Erythroblast (primary cell): ENCODE measurements around the gene PVR.
"Not testable (repeated sequence)": the region's sequence is repeated elsewhere in the genome, so short reads cannot be mapped to it uniquely, and the experiment has no call there.

Experiments used
- DNase-seq, 2 experiments: peaks; one replicate each; lab custom pipeline; 2025; lab: John Stamatoyannopoulos, UW
- GATA1 ChIP-seq: IDR thresholded peaks from 2 replicates; pipeline ENCODE4 v1.6.1; 2011; ENCODE audit warnings: low read depth, mild to moderate bottlenecking, control low read depth, low read length, moderate library complexity
- POLR2A ChIP-seq: IDR thresholded peaks from 2 replicates; pipeline ENCODE4 v1.6.1; 2011; ENCODE audit warnings: mild to moderate bottlenecking, low read length

Gene PVR

DNA sequence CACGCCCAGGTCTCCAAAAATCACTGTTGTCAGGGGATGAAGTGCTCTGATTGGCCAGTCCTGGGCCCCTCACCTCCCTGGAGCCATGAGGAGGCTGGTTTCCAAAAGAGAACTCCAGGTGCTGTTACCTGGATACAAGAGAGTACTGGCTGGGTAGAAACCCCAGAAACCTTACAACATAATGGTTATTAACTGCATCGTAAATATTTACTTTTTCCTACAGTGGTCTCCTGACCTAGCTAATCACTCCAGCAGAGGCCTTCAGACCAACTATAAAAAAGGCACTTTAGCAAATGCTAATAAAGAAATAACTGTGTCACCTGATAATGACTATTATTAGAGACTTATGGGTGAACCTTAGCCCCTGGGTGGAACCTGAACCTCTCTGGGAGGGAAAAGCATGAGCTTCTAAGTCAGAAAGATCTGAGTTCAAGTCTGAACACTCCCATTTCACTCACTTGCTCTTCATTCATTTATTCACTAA, 31.9 kb upstream of the PVR start:
- DNase-seq: no peak
- TF ChIP-seq POLR2A: no peak
- TF ChIP-seq GATA1: no peak

DNA sequence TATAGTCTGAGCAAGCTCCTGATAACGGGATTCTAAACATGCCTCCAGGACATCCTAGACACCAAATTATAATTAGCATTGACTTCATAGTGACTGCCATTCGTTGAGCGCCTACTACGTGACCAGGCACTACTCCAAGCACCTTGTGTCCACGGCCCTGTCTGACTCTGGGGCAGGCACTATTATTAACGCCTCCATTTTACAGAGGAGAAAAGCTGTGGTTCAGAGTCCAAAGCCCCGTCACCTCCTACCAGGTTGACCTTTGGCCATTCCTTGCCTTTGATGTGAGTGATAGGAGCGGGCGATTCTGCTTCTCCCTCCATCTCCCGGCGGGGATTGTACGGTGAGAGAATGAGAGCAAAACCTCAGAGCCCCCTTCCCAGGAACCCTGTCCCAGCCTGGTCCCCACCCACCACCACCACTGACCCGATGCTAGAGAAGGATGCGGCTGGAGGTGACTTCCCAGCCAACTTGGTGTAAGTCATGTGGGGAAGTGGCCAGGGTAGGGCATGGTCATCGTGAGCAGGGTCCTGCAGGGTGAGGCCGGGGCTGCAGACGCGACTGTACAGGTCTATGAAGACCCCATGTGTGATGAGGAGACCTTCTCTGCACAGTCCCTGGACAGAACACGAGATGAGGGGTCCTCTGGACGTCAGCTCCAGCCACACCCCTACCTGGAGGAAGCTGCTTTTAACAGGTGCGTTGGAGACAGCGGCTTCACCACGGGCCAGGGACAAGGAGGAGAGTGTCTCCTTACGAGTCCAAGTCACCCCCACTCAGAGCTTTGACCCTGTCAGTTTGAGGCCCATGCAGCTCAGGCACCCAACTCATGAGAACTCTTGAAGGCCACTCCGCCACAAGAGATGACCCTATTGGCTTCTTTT, 30.2 kb upstream of the PVR start, which contains the start of gene IGSF23:
Gene IGSF23 (plus strand): TSS at position 269 of the 884 bp plus-strand sequence. CDS start 83 bp downstream, at position 352.
- DNase-seq: no peak
- no peak for TF ChIP-seq GATA1
- no peak for TF ChIP-seq POLR2A

DNA sequence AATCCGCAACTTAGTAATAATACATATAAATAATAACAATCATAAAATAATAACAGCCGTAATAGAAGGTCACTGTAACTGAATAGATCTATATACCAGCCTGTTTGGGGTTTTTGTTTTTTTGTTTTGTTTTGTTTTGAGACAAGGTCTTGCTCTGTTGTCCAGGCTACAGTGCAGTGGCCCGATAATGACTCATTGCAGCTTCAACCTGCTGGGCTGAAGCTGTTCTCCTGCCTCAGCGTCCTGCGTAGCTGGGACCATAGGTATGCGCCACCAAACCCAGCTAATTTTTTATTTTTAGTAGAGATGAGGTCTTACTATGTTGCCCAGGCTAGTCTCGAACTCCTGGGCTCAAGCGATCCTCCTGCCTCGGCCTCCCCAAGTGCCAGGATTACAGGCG, 29.4 kb upstream of the PVR start:
- TF ChIP-seq GATA1 (no peak), POLR2A (no peak)
- no peak for DNase-seq

DNA sequence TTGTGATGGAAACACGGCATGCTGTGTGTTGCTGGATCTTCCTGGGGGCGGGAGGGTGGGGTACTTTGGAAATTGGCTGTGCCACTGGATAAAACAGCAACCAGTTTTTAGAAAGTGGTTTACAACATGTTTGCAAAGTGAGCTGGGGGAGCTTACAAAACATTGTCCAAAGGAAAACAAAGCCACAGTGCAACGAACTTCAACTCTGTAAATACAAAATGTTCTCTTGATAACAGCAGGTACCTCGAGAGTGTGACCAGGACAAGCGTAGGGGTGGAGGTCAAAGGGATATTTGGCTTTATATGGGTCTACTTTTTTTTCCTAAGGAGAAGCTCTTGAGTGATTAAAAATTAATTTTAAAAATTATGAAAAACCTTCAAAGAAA, 27.9 kb upstream of the PVR start:
- TF ChIP-seq GATA1: no peak
- TF ChIP-seq POLR2A: no peak
- no peak for DNase-seq

GRCh38 chr19:44617110-44617880, 26.4 kb upstream of the PVR start:
- TF ChIP-seq POLR2A (no peak), GATA1 (no peak)
- no peak for DNase-seq

GRCh38 chr19:44618640-44619357, 24.9 kb upstream of the PVR start:
- no peak for TF ChIP-seq GATA1
- TF ChIP-seq POLR2A: no peak
- no peak for DNase-seq

DNA sequence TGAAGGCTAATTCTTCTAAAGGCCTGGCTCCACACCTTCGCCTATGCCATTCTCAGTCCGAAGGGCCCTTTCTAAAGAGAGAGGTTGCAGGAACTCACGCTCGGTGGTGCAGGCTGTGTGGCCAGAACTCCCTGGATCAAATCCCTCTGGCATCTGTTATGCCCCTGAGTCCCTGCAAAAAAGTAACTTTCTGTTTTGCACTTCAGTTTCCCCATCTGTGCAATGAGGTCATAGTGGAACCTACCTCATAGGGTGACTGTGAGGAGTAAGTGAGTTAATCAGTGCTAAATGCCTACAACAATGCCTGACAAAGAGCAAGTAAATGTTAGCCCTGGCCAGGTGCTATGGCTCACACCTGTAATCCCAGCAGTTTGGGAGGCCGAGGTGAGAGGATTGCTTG, 23.0 kb upstream of the PVR start:
- TF ChIP-seq POLR2A (no peak), GATA1 (no peak)
- no peak for DNase-seq

DNA sequence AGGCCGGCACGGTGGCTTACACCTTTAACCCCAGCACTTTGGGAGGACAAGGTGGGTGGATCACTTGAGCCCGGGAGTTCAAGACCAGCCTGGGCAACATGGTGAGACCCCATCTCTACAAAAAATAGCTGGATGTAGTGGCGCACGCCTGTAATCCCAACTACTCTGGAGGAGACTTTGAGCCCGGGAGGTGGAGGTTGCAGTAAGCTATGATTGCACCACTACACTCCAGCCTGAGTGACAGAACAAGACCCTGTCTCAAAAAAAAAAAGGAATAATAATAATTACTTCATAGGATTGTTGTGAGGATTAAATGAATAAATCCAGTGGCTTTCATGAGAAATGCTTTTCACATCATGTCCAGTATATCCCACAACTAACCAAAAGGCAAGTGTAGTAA, 22.3 kb upstream of the PVR start:
- no peak for DNase-seq
- TF ChIP-seq GATA1: no peak
- TF ChIP-seq POLR2A: no peak

DNA sequence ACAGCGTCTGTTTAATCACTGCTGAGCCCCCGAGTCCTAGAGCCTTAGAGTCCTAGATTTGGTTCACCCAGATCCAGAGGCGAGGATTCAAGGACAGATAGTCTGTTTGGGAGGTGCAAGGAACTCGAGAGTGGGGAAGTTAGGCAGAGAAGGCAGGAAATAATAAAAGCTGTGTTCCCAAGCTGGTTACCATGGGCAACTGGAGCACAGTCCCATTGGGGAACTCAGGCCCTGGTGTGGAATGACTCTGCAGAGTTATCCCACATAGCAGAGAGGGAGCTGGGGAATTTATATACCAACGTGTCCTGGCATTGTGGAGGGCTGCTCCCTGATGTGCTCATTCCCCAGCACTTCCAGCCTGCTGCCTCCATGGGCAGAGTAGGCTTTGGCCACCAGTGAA, 20.6 kb upstream of the PVR start:
- no peak for DNase-seq
- TF ChIP-seq POLR2A (no peak), GATA1 (no peak)

GRCh38 chr19:44623626-44624025, 20.1 kb upstream of the PVR start:
- TF ChIP-seq POLR2A (no peak), GATA1 (no peak)
- no peak for DNase-seq

GRCh38 chr19:44624840-44625354, 18.8 kb upstream of the PVR start:
- TF ChIP-seq GATA1 (no peak), POLR2A (no peak)
- no peak for DNase-seq

DNA sequence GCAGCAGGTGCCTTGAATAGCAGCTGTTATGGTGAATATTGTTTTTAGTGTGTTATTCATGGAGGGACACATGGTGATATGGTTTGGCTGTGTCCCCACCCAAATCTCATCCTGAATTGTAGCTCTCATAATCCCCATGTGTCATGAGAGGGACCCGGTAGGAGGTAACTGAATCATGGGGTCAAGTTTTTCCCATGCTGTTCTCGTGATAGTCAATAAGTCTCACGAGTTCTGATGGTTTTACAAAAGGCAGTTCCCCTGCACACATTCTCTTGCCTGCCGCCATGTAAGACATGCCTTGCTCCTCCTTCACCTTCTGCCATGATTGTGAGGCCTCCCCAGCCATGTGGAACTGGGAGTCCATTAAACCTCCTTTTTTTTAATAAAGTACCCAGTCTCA, 18.1 kb upstream of the PVR start:
- not testable (repeated sequence) for DNase-seq

- no peak for TF ChIP-seq POLR2A
- TF ChIP-seq GATA1: no peak
- DNase-seq: no peak
Measured at GRCh38 chr19:44626048-44626624, 17.6 kb upstream of the PVR start.
